ENCODE results near the gene PCK1.

GRCh38 chr20:57564180-57564802 is 3.4 kb downstream of the PCK1 start:
- TF ChIP-seq, protein P1, sequence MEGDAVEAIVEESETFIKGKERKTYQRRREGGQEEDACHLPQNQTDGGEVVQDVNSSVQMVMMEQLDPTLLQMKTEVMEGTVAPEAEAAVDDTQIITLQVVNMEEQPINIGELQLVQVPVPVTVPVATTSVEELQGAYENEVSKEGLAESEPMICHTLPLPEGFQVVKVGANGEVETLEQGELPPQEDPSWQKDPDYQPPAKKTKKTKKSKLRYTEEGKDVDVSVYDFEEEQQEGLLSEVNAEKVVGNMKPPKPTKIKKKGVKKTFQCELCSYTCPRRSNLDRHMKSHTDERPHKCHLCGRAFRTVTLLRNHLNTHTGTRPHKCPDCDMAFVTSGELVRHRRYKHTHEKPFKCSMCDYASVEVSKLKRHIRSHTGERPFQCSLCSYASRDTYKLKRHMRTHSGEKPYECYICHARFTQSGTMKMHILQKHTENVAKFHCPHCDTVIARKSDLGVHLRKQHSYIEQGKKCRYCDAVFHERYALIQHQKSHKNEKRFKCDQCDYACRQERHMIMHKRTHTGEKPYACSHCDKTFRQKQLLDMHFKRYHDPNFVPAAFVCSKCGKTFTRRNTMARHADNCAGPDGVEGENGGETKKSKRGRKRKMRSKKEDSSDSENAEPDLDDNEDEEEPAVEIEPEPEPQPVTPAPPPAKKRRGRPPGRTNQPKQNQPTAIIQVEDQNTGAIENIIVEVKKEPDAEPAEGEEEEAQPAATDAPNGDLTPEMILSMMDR (IDR thresholded peaks at IDR 0.05; ENCODE audit: low read depth, low read length) = no peak
- no peak for TF ChIP-seq EZH2phosphoT487 (IDR thresholded peaks at IDR 0.05; ENCODE audit: low read depth)

Measured in OCI-LY3 (cell line).